Thyroid gland (tissue), 4 donors: ENCODE measurements around the gene ADGRE2. TPM values are rescaled to one million over a fixed set of nuclear protein-coding genes. Genes with fewer than 3 reads are reported as not detected.
"Not testable (repeated sequence)": the region's sequence is repeated elsewhere in the genome, so short reads cannot be mapped to it uniquely, and the experiment has no call there.

Experiments
- DNase-seq, 2 donors: peaks; one replicate each; pipeline ENCODE4 v3.0.0-alpha.2; 2019
- H3K27ac ChIP-seq, 3 donors: fragments of 200-600 bp; sonication (generic); 1 replicate in 2 of 3; 2 replicates in 1 of 3; pipeline ENCODE4 v1.5.1; 2016 to 2019; ENCODE audit warnings: mild to moderate bottlenecking in 1 of 3, moderate library complexity in 1 of 3
- H3K27me3 ChIP-seq: fragments of 200-600 bp; sonication (generic); one replicate; pipeline ENCODE4 v1.5.1; 2019
- H3K36me3 ChIP-seq, 2 donors: fragments of 200-600 bp; sonication (generic); one replicate each; pipeline ENCODE4 v1.5.1; 2016 to 2019
- H3K4me1 ChIP-seq, 2 donors: fragments of 200-600 bp; sonication (generic); one replicate each; pipeline ENCODE4 v1.5.1; 2017 to 2019
- H3K4me3 ChIP-seq, 3 donors: fragments of 200-600 bp; sonication (generic); replicated peaks in 1 of 3; 1 replicate in 2 of 3; 2 replicates in 1 of 3; pipeline ENCODE4 v1.5.1; 2016; ENCODE audit warnings: mild to moderate bottlenecking in 1 of 3
- H3K9me3 ChIP-seq: fragments of 200-600 bp; sonication (generic); one replicate; pipeline ENCODE4 v1.5.1; 2017
- CTCF ChIP-seq, 6 experiments: fragments of 200-600 bp in 3 of 6; fragments of 450-650 bp in 3 of 6; sonication (generic) in 3 of 6; IDR thresholded peaks; one replicate each; pipeline ENCODE4 v1.5.1; 2016 to 2019; ENCODE audit warnings: antibody characterized with exemption in 6 of 6, mild to moderate bottlenecking in 2 of 6, inconsistent platforms in 1 of 6, moderate library complexity in 1 of 6
- POLR2A ChIP-seq, 2 donors: fragments of 450-650 bp; IDR thresholded peaks; one replicate each; pipeline ENCODE4 v1.6.1; 2017; ENCODE audit warnings: antibody characterized with exemption in 2 of 2, mild to moderate bottlenecking in 2 of 2, moderate library complexity in 1 of 2
- WGBS, 2 donors: methylation state at CpG; one replicate each; pipeline ENCODE4 v1.1.5; 2017; 5-methylcytosine and 5-hydroxymethylcytosine counted together
- intact Hi-C: fragments of 100-400 bp; cut with DNase I; formaldehyde crosslinking; loops from one replicate; pipeline ENCODE4 v1.15.1; 2023
- total RNA-seq, 4 donors: library from RNA; depleted of rRNA; stranded (reverse); fragments of >200 nt; gene quantifications; one replicate each; pipeline ENCODE4 v1.2.3, GENCODE V29; 2016

Gene ADGRE2
- total RNA-seq, 4 donors from 2014 or later = 0.33 to 6.0 (median 2.0) TPM

GRCh38 chr19:14795078-14795721 is 16.8 kb upstream of the ADGRE2 start:
- H3K27ac ChIP-seq = no peak overlapping the region
- intact Hi-C loops = no loop called here
- H3K27me3 ChIP-seq = no peaks in the 10 kb centered on the region
- no peaks in the 10 kb centered on the region for H3K4me1 ChIP-seq
- WGBS, 2 donors = 81 to 83% methylated on average over 5 of the region's 5 CpGs
- no peaks in the 10 kb centered on the region for H3K36me3 ChIP-seq
- H3K9me3 ChIP-seq = no peaks in the 10 kb centered on the region
- no peak for DNase-seq
- no peak overlapping the region for H3K4me3 ChIP-seq
- no peak for TF ChIP-seq POLR2A (IDR thresholded peaks at IDR 0.05)
- no peak for TF ChIP-seq CTCF (IDR thresholded peaks at IDR 0.05)

- H3K27me3 ChIP-seq, H3K27ac ChIP-seq, H3K36me3 ChIP-seq, intact Hi-C loops, DNase-seq, H3K9me3 ChIP-seq, H3K4me3 ChIP-seq, H3K4me1 ChIP-seq: not testable (repeated sequence)
- 66 to 71% methylated on average over 6 of the region's 6 CpGs for WGBS, 2 donors
Measured at GRCh38 chr19:14792250-14792649, 13.9 kb upstream of the ADGRE2 start.

- H3K36me3 ChIP-seq = no peaks in the 10 kb centered on the region
- no peaks in the 10 kb centered on the region for H3K9me3 ChIP-seq
- no peak overlapping the region for H3K4me3 ChIP-seq
- DNase-seq = no peak
- H3K27ac ChIP-seq = no peak overlapping the region
- intact Hi-C loops = no loop called here
- peak in 3 of 6 experiments; percentile 15 to 37 (median 16) for TF ChIP-seq CTCF (IDR thresholded peaks at IDR 0.05)
- TF ChIP-seq POLR2A (IDR thresholded peaks at IDR 0.05) = no peak
- H3K27me3 ChIP-seq = no peaks in the 10 kb centered on the region
- no peaks in the 10 kb centered on the region for H3K4me1 ChIP-seq
- WGBS, 2 donors = 20 to 26% methylated on average over 9 to 16 of the region's 18 CpGs
Measured at GRCh38 chr19:14786421-14786851, 8.1 kb upstream of the ADGRE2 start.

- H3K9me3 ChIP-seq, H3K36me3 ChIP-seq, intact Hi-C loops, H3K27me3 ChIP-seq, H3K27ac ChIP-seq, H3K4me1 ChIP-seq, H3K4me3 ChIP-seq: not testable (repeated sequence)
- 52 to 58% methylated on average over 9 of the region's 11 CpGs for WGBS, 2 donors
- peak in 1 of 2 donors; percentile 9 for DNase-seq
Measured at GRCh38 chr19:14785102-14785793, 6.9 kb upstream of the ADGRE2 start.

GRCh38 chr19:14784730-14785101 is 6.4 kb upstream of the ADGRE2 start:
- H3K36me3 ChIP-seq, H3K4me1 ChIP-seq, H3K9me3 ChIP-seq, H3K27me3 ChIP-seq, H3K4me3 ChIP-seq, H3K27ac ChIP-seq, intact Hi-C loops: not testable (repeated sequence)
- peak; percentile 9 for DNase-seq
- WGBS, 2 donors = 49 to 54% methylated on average over 8 of the region's 10 CpGs

GRCh38 chr19:14783410-14783998 is 5.1 kb upstream of the ADGRE2 start:
- H3K36me3 ChIP-seq, DNase-seq, H3K27ac ChIP-seq, H3K4me1 ChIP-seq, intact Hi-C loops, H3K9me3 ChIP-seq, H3K4me3 ChIP-seq, H3K27me3 ChIP-seq: not testable (repeated sequence)
- 65 to 71% methylated on average over 7 to 8 of the region's 8 CpGs for WGBS, 2 donors
